Stimulated activated CD4-positive, alpha-beta T cell treated with anti-CD3 and anti-CD28 coated beads, Interleukin-2, amount 100 ng/mL, for 4 hours (primary cell): ENCODE measurements around the gene BAD.

Experiments
- DNase-seq: peaks from one replicate; pipeline ENCODE4 v3.0.0-alpha.2; 2020; ENCODE audit warnings: low read depth

BAD gene

DNA sequence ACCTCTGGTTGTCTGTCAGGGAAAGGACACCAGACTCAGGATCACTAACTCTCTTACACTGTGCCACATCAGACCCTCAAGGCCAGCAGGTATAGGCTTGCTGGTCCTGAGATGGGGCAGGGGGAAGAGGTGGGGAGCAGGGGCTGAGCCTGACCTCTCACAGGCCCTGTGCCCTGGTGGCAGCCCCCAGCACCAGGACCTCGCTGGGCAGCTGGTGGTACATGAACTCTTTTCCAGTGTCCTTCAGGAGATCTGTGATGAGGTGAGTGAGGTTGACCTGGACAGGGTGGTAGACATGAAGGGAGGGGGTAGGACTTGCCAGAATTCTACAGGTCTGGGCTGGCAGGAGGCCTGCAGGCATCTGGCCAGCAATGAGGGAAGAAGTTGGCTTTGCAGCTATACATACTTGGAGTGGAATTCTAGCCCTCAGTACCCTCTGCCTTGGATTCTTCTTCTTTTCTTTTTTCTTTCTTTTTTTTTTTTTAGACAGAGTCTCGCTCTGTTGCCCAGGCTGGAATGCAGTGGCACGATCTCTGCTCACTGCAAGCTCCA is 57.0 kb downstream of the BAD start:
- DNase-seq: no peak

DNA sequence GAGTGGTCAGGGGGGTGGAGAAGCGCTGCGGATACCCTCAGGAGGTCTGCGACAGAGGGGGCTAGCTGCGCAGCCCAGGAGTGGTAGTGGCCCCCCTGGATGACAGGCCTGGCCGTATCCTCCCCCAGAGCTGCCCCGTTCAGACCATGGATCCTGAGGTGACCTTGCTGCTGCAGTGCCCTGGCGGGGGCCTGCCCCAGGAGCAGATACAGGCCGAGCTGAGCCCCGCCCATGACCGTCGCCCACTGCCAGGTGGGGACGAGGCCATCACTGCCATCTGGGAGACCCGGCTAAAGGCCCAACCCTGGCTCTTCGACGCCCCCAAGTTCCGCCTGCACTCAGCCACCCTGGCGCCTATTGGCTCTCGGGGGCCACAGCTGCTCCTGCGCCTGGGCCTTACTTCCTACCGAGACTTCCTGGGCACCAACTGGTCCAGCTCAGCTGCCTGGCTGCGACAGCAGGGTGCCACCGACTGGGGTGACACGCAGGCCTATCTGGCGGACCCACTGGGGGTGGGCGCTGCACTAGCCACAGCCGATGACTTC is 57.9 kb downstream of the BAD start:
- no peak for DNase-seq

DNA sequence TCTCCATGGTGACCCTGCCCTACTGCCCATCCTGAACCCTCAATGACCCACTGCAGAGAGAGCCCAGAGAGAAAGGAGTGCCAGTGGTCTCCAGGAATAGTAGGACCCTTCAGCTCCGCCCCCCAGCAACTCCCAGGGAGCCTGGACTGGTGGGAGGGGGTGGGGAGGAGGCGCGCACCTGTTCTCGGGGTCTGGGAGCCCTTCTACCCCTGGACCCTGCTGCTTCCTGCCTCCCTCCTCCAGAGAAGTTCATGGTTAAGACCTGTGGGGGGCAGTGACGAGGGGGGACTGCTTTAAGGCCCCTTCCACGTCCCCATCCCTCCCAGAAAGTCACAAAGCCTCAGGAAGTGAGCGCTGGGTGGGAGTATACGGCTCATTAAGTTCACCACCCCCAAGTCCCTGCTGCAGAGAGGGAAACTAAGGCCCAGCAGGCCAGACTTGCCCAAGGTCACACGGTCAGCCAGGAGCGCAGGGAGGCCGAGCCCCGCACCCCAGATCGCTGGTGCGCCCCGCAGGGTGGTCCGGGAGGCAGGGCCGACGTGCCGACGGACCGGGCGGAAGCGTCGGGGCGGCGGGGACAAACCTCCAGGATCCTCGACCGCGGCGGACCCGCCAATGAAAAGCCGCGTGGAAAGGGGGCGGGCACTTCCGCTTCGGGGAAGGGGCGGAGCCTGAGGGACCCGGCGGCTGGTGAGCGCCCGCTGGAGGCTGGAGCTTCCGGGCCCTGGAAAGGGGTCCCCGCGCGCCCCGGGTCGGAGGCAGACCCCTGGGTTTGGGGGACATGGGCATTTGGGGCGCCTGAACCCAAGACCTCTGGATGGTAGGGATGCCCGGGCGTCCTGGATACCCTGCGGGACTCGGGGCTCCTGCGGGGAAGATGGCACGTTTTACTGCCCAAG is 58.6 kb downstream of the BAD start, which contains the start of the genes NUDT22 and TRPT1:
TSS of gene NUDT22 (plus strand) at position 667 of the 899 bp plus-strand sequence. CDS start 379 bp downstream, outside the sequence.
TSS of gene TRPT1 (minus strand) at position 579 of the 899 bp plus-strand sequence. CDS start at position 253, 326 bp downstream.
- DNase-seq: peak; percentile 85

DNA sequence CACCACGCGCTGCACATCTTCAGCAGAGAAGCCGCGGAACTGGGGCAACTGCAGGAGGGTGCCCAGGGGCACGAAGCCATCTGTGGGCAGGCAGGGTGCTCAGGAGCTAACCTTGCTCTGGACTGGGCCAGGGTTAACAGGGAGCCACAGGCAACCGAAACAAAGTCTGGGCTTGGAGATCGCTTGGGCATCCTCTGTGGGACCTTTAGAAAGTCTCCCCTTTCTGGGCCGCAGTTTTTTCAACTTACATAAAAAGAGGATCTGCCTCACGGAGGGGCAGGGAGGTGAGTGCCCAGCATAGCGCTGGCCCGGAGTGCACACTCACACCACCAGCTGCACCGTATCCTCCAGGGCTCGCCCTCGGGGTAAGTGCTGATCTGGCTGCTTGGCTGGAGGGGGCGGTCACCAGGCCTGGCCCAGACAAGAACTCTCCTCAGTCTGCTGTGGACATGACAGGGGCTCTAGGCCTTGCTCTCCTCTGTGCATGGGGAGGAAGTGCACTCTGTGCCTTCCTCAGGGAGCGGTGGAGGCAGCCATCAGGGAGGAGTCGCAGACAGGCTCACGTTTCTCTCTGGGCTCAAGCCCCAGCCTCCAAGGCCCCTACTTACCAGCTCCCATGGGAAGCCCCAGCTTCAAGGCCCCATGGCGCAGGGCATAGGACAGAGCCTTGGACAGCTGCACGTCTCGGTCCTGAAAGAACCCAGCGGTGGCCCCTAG is 59.4 kb downstream of the BAD start:
- no peak for DNase-seq

DNA sequence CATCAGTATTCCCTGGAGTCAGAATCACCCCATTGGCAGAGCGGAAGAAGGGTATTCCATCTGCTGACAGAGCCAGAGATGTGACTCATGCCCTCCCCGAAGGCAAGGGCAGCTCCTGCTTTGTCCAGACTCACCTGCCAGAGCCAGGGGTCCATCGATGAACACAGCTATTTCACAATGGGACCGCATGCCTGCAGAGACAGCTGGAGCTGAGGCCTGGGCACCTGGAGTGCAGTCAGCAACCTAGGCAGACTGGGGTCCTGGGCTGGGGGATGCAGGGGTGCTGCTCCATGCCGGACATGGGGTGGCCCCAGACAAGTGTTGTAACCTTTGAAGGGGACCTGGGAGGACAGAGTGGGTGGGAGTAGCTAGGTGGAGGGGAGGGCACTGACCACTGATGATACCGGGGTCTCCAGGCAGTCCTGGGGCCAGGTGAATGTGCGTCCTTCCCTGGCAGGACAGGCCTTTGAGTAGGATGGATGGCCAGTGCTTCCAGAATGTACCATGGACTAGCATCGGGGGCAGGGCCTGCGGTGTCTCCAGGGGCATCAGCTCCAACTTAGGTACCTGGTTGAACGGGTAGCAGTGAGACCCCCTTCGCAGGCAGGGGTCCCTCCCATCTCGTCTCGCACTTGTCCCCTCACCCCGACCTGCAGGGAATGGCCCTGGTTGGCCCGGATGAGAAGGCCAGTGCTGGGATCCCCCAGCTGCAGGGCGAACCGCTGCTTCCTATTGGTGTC is 60.1 kb downstream of the BAD start:
- no peak for DNase-seq

DNA sequence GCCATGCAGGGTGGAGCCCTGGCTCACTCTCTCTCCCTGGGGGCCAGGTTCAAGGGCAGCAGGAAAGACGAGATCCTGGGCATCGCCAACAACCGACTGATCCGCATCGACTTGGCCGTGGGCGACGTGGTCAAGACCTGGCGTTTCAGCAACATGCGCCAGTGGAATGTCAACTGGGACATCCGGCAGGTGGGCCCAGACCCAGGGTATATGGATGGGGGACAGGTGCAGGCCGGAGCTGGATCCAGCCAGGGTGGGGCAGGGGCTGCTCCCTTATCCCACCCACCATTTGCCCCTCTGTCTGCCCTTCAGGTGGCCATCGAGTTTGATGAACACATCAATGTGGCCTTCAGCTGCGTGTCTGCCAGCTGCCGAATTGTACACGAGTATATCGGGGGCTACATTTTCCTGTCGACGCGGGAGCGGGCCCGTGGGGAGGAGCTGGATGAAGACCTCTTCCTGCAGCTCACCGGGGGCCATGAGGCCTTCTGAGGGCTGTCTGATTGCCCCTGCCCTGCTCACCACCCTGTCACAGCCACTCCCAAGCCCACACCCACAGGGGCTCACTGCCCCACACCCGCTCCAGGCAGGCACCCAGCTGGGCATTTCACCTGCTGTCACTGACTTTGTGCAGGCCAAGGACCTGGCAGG is 61.3 kb downstream of the BAD start:
- DNase-seq: no peak

DNA sequence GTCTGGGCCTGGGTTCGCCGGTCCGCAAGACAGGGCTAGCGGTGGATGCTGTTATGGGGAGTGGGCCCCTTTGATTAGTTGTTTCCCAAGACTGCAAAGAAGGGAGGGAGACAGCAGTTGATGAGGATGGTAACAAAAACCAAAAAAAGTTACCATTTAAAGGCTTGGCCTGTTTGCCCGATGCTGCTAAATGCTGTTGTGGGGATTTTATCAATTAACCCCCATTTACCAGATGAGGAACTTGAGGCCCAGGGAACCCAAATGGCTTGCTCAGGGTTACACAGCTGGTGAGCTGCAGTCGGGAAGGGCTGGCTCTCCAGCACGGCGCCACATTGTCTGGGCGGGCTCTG is 61.8 kb downstream of the BAD start:
- DNase-seq: no peak

DNA sequence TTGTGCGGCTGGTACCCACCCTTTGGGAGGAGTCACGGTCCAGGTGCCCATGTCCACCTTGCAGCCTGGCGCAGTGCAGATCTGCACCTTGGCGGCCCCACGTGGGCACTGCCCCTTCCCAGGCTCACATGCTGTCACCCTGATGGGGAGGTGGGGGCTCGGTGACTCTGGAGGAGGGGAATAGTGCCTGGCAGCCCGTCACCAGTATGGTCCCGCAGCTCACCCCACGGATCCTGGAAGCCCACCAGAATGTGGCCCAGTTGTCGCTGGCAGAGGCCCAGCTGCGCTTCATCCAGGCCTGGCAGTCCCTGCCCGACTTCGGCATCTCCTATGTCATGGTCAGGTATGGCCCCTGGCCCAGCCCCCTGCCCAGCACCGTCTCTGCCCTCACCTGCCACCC is 63.7 kb downstream of the BAD start:
- DNase-seq: no peak

DNA sequence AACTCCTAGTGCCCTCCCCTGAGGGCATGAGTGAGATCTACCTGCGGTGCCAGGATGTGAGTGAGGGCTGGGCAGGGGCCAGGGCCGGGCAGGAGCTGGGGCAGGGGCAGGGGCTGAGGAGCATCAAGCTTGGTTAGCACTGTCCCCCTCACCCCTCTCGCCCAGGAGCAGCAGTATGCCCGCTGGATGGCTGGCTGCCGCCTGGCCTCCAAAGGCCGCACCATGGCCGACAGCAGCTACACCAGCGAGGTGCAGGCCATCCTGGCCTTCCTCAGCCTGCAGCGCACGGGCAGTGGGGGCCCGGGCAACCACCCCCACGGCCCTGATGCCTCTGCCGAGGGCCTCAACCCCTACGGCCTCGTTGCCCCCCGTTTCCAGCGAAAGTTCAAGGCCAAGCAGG is 64.2 kb downstream of the BAD start:
- DNase-seq: no peak
